GM19324 (cell line): ENCODE data around the gene SERTAD2.

Experiments used
- ATAC-seq: cut with Tn5 transposase; IDR thresholded peaks from one replicate; pipeline ENCODE4 v1.9.1; 2021; ENCODE audit warnings: mild to moderate bottlenecking, moderate library complexity; ENCODE audit not compliant: unreplicated experiment, low FRiP score

Gene SERTAD2

GRCh38 chr2:64630752-64631151 is 23.0 kb downstream of the SERTAD2 start:
- ATAC-seq: no peak

- ATAC-seq: no peak
Observed at GRCh38 chr2:64629875-64630274, 23.8 kb downstream of the SERTAD2 start.

GRCh38 chr2:64629329-64629781 is 24.4 kb downstream of the SERTAD2 start:
- ATAC-seq: no peak

GRCh38 chr2:64627860-64628841 is 25.6 kb downstream of the SERTAD2 start:
- ATAC-seq: no peak

- ATAC-seq: no peak
Observed at GRCh38 chr2:64626963-64627760, 26.6 kb downstream of the SERTAD2 start.

GRCh38 chr2:64626146-64626809 is 27.4 kb downstream of the SERTAD2 start:
- ATAC-seq: no peak

GRCh38 chr2:64625299-64626145 is 28.2 kb downstream of the SERTAD2 start:
- ATAC-seq: no peak

- no peak for ATAC-seq
Observed at GRCh38 chr2:64624862-64625261, 28.9 kb downstream of the SERTAD2 start.

- no peak for ATAC-seq
Observed at GRCh38 chr2:64624108-64624610, 29.6 kb downstream of the SERTAD2 start.

- no peak for ATAC-seq
Observed at GRCh38 chr2:64623242-64623850, 30.4 kb downstream of the SERTAD2 start.

GRCh38 chr2:64622443-64623241 is 31.1 kb downstream of the SERTAD2 start:
- no peak for ATAC-seq

GRCh38 chr2:64620661-64621060 is 33.1 kb downstream of the SERTAD2 start:
- ATAC-seq: no peak

- ATAC-seq: no peak
Observed at GRCh38 chr2:64617631-64618151, 36.0 kb downstream of the SERTAD2 start.

- no peak for ATAC-seq
Observed at GRCh38 chr2:64615844-64616536, 37.7 kb downstream of the SERTAD2 start.

- ATAC-seq: no peak
Observed at GRCh38 chr2:64615192-64615763, 38.4 kb downstream of the SERTAD2 start.

GRCh38 chr2:64613276-64613675 is 40.4 kb downstream of the SERTAD2 start:
- no peak for ATAC-seq

- ATAC-seq: no peak
Observed at GRCh38 chr2:64612575-64613195, 41.0 kb downstream of the SERTAD2 start.
